GM19193 (cell line): ENCODE results near the gene OCSTAMP.

Source experiments
- POLR2A ChIP-seq: IDR thresholded peaks from 4 replicates; pipeline ENCODE4 v1.6.1; 2011; ENCODE audit not compliant: insufficient read depth, insufficient read length; ENCODE audit errors: extremely low read depth

Gene OCSTAMP

DNA sequence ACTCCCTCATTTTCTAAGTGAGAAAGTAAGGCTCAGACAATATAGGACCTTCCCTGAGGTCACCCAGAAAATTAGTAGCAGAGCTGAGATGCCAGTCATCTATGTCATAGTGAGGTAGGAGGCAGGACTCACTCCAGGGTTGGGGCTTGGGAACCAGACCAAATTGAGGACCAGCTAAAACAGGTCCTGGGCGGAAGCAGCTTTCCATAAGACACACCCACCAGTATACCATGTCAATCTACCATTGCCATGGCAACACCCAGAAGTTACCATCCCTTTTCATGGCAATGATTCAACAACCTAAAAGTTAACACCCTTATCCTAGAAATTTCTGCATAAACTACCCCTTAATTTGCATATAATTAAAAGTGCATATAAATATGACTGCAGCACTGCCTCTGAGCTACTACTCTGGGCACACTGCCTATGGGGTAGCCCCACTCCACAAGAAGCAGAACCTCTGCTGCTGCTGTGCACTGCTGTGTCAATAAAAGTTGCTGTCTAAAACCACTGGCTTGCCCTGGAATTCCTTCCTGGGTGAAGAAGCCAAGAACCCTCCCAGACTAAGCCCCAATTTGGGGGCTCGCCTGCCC lies 30.3 kb upstream of the OCSTAMP start:
- no peak for TF ChIP-seq POLR2A

GRCh38 chr20:46578745-46579144 lies 28.3 kb upstream of the OCSTAMP start:
- no peak for TF ChIP-seq POLR2A

GRCh38 chr20:46576774-46577395 lies 26.4 kb upstream of the OCSTAMP start:
- no peak for TF ChIP-seq POLR2A

GRCh38 chr20:46575937-46576461 lies 25.5 kb upstream of the OCSTAMP start:
- no peak for TF ChIP-seq POLR2A

DNA sequence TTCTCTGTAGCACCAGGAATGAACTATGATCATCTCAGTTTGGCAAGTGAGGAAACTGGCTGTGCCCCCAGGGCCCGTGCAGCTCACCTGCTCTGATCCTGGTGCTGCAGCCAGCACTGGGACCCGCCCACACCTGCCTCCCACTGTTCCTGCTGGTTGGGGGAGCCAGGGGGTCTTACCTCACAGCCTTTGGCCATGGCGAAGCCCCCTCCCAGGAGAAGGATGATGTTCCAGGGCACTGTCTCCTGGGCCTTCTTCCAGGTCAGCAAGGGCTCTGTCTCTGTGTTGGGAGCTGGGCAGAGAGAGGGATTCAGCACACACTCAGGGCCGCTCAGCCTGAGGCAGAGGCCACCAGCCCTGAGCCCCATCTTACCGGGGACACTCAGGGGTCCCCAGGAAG lies 24.9 kb upstream of the OCSTAMP start:
- no peak for TF ChIP-seq POLR2A

DNA sequence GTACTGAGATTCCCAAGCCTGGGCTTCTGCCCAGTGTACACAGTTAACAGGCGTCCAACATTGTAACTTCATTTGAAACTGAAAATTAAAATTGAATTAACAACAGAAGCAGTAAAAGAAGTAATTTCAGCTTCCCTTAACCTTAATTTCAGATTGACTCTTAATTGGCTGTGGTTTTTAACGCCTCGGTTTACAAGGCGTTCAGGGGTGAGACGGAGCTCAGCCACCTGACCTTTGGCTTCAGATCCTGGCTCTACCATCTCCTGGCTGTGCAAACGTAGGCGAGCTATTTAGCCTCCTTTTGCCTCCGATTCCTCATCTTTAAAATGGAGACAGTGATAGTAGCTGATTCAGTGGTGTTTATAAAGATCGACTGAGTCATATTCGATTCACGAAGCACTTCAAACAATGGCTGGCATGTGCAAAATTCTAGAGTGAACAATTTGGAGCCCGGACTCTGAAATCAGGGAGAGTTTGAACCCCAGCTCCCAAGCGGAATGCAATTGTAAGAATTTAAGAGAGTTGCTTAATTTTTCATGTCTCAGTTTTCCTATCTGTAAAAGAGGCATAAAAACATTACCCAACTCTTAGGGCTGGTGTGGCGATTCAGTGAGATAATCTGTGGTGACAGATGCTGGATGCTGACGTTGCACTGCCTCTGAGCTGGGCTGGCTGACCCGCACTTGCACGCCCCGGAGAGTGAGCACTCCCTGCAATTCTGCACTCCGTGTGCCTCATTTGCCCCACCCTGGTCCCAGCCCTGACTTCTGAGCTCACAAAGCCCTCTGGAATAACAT lies 23.5 kb upstream of the OCSTAMP start:
- no peak for TF ChIP-seq POLR2A

GRCh38 chr20:46573234-46573633 lies 22.8 kb upstream of the OCSTAMP start:
- no peak for TF ChIP-seq POLR2A

GRCh38 chr20:46572790-46573189 lies 22.3 kb upstream of the OCSTAMP start:
- TF ChIP-seq POLR2A: no peak

DNA sequence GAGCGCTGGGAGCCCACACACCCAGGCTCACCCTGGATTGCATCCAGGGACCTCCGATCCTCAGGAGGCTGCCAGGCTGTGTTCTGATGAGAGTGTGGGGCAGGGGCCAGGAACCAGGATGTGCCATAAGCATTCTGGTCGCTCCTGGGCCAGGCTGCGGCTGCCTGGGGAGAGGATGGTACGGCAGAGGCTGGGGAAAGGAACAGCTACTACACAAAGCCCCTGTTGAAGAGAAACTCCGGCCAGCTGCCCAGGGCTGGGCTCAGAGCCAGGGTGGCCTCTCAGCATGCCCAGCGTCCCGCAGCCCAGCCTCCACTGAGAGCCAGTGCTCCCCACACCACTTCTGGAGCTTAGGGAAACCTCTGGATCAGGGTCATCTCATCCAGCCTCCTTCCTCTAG lies 21.7 kb upstream of the OCSTAMP start:
- TF ChIP-seq POLR2A: no peak

DNA sequence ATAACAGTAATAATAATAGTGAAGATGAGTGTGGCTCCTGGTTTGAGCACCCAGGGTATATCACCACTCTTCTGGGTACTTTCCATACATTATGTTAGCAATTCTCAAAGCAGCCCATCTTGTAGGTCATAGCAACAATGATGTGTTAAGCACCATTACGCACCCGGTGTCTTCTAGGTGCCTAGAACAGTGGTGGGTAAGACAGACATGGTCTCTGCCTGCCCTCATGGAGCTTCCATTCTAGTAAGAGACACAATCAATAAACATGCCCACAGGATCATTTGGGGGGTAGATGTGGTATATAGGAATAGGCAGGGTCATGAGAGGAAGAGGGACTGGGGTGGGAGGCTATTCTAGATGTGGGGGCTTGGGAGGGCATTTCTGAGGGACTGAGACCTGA lies 21.0 kb upstream of the OCSTAMP start:
- no peak for TF ChIP-seq POLR2A

- no peak for TF ChIP-seq POLR2A
Measured at GRCh38 chr20:46570956-46571355, 20.5 kb upstream of the OCSTAMP start.

GRCh38 chr20:46569961-46570360 lies 19.5 kb upstream of the OCSTAMP start:
- no peak for TF ChIP-seq POLR2A

GRCh38 chr20:46568570-46569129 lies 18.2 kb upstream of the OCSTAMP start:
- TF ChIP-seq POLR2A: no peak

GRCh38 chr20:46566125-46566524 lies 15.7 kb upstream of the OCSTAMP start:
- TF ChIP-seq POLR2A: no peak

DNA sequence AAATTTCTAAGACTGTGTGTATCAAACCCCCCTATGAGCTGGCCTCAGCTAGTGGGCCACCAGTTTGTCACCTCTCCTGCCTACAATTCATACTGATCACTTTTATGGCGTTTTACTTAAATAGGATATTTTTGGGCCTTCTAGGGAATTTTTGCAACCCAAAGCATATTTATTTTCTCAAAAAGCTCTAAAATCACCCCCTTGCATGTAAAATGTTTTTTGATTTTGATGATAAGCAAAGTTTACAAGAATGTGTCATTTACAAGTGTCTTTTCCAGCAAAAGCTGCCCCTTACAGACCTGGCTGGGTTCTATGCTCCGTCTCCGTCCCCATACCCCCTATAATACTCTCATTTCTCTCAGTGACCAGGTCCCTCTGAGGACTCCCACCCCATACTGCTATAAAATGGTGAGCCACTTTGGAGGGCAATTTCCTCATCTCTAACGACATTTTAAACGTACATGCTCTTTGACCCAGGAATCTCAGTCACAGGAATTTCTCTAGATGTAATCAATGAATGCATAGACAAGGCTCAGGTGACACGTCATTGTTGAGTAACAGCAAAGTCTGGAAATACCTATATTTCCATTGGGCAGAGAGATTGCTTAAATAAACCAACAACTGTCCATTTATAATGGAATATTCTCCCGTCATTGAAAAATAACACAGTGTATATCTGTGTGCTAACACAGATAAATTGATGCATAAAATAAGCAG lies 13.9 kb upstream of the OCSTAMP start:
- TF ChIP-seq POLR2A: no peak
